Suprapubic skin (tissue), 4 donors: ENCODE data around the gene AKR1E2. TPM values are rescaled to one million over a fixed set of nuclear protein-coding genes. Genes with fewer than 3 reads are reported as not detected.

Source experiments
- DNase-seq, 2 donors: peaks; one replicate each; pipeline ENCODE4 v3.0.0-alpha.2; 2019; ENCODE audit warnings: low spot score in 2 of 2
- H3K27ac ChIP-seq: fragments of 200-600 bp; sonication (generic); one replicate; pipeline ENCODE4 v1.5.1; 2019
- H3K27me3 ChIP-seq: fragments of 200-600 bp; sonication (generic); one replicate; pipeline ENCODE4 v1.5.1; 2019
- H3K36me3 ChIP-seq: fragments of 200-600 bp; sonication (generic); one replicate; pipeline ENCODE4 v1.5.1; 2019
- H3K4me1 ChIP-seq: fragments of 200-600 bp; sonication (generic); one replicate; pipeline ENCODE4 v1.5.1; 2019
- H3K4me3 ChIP-seq: fragments of 200-600 bp; sonication (generic); one replicate; pipeline ENCODE4 v1.5.1; 2019; ENCODE audit warnings: mild to moderate bottlenecking
- H3K9me3 ChIP-seq: fragments of 200-600 bp; sonication (generic); one replicate; pipeline ENCODE4 v1.5.1; 2019
- EP300 ChIP-seq: sonication (generic); formaldehyde crosslinking; IDR thresholded peaks from one replicate; pipeline ENCODE4 v1.6.1; 2017; ENCODE audit warnings: antibody characterized with exemption
- POLR2A ChIP-seq, 2 donors: fragments of 450-650 bp; IDR thresholded peaks; one replicate each; pipeline ENCODE4 v1.6.1; 2017; ENCODE audit warnings: antibody characterized with exemption in 2 of 2, mild to moderate bottlenecking in 2 of 2, moderate library complexity in 2 of 2
- POLR2AphosphoS5 ChIP-seq, 3 donors: sonication (generic); formaldehyde crosslinking; IDR thresholded peaks; one replicate each; pipeline ENCODE4 v1.6.1; 2017; ENCODE audit warnings: antibody characterized with exemption in 3 of 3
- WGBS: methylation state at CpG from one replicate; pipeline ENCODE4 v1.1.5; 2018; 5-methylcytosine and 5-hydroxymethylcytosine counted together
- total RNA-seq, 4 donors: library from RNA; depleted of rRNA; stranded (reverse); fragments of >200 nt; gene quantifications; one replicate each; pipeline ENCODE4 v1.1.0, GENCODE V29; 2016
- TF ChIP-seq, protein P1 (sequence below), 2 donors: fragments of 200-600 bp in 1 of 2; fragments of 450-650 bp in 1 of 2; sonication (generic) in 1 of 2; IDR thresholded peaks; one replicate each; pipeline ENCODE4 v1.5.1; 2016 to 2019; ENCODE audit warnings: antibody characterized with exemption in 2 of 2, mild to moderate bottlenecking in 1 of 2, moderate library complexity in 1 of 2

Gene AKR1E2
- total RNA-seq, 4 donors from 2014 or later: 1.9 to 6.7 (median 4.3) TPM

DNA sequence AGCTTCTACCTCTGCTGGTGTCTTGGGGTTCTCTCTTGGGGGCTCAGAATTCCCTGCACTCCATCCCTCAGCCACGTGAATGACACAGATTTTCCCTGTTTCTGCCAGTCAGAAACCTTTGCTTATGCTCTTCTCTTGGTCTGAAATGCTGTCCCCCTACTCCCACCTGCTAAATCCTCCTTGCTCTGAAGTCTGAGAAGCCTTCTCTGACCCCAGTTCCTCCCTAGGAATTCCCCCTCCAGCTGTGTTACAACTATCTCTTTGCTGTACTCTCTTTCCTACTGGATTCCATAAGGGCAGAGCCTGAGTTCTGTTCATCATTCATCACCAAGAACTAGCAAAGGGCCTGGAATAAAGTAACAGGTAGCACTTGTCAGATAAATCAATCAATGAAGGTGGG lies 33.6 kb upstream of the AKR1E2 start:
- no peak overlapping the region for H3K4me3 ChIP-seq
- DNase-seq: no peak
- H3K27ac ChIP-seq: no peak overlapping the region
- H3K27me3 ChIP-seq: no peaks in the 10 kb centered on the region
- TF ChIP-seq EP300: no peak
- TF ChIP-seq, protein P1, sequence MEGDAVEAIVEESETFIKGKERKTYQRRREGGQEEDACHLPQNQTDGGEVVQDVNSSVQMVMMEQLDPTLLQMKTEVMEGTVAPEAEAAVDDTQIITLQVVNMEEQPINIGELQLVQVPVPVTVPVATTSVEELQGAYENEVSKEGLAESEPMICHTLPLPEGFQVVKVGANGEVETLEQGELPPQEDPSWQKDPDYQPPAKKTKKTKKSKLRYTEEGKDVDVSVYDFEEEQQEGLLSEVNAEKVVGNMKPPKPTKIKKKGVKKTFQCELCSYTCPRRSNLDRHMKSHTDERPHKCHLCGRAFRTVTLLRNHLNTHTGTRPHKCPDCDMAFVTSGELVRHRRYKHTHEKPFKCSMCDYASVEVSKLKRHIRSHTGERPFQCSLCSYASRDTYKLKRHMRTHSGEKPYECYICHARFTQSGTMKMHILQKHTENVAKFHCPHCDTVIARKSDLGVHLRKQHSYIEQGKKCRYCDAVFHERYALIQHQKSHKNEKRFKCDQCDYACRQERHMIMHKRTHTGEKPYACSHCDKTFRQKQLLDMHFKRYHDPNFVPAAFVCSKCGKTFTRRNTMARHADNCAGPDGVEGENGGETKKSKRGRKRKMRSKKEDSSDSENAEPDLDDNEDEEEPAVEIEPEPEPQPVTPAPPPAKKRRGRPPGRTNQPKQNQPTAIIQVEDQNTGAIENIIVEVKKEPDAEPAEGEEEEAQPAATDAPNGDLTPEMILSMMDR (IDR thresholded peaks at IDR 0.05): no peak
- TF ChIP-seq POLR2A (IDR thresholded peaks at IDR 0.05): no peak
- no peak for TF ChIP-seq POLR2AphosphoS5 (IDR thresholded peaks at IDR 0.05)
- no peaks in the 10 kb centered on the region for H3K9me3 ChIP-seq
- no peaks in the 10 kb centered on the region for H3K4me1 ChIP-seq
- WGBS: 89% methylated on average over 1 of the region's 1 CpG
- no peaks in the 10 kb centered on the region for H3K36me3 ChIP-seq

DNA sequence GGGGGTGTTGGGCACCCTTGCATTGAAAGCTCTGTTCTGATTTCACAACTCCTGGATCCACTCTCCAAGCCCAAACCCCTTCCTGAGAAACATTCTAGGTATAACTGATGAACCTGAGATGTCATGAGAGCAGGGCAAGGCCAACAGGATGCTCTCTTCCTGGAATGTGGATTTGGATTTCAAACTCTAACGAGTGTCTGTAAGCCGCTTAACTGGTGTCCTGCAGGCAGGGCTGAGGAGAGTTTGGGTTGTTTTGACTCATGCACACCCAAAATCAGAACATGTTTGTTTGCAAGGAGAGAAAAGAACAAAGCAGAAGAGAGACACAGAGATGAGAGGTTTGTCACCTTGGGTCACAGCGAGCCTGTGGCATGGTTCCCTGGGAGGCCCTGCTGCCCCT lies 24.6 kb upstream of the AKR1E2 start:
- H3K4me3 ChIP-seq: no peak overlapping the region
- 90% methylated on average over 3 of the region's 3 CpGs for WGBS
- TF ChIP-seq, protein P1 (IDR thresholded peaks at IDR 0.05): no peak
- TF ChIP-seq EP300: no peak
- no peak for TF ChIP-seq POLR2AphosphoS5 (IDR thresholded peaks at IDR 0.05)
- TF ChIP-seq POLR2A (IDR thresholded peaks at IDR 0.05): no peak
- H3K27ac ChIP-seq: no peak overlapping the region
- no peaks in the 10 kb centered on the region for H3K9me3 ChIP-seq
- DNase-seq: no peak
- no peaks in the 10 kb centered on the region for H3K27me3 ChIP-seq
- H3K4me1 ChIP-seq: no peaks in the 10 kb centered on the region
- no peaks in the 10 kb centered on the region for H3K36me3 ChIP-seq

DNA sequence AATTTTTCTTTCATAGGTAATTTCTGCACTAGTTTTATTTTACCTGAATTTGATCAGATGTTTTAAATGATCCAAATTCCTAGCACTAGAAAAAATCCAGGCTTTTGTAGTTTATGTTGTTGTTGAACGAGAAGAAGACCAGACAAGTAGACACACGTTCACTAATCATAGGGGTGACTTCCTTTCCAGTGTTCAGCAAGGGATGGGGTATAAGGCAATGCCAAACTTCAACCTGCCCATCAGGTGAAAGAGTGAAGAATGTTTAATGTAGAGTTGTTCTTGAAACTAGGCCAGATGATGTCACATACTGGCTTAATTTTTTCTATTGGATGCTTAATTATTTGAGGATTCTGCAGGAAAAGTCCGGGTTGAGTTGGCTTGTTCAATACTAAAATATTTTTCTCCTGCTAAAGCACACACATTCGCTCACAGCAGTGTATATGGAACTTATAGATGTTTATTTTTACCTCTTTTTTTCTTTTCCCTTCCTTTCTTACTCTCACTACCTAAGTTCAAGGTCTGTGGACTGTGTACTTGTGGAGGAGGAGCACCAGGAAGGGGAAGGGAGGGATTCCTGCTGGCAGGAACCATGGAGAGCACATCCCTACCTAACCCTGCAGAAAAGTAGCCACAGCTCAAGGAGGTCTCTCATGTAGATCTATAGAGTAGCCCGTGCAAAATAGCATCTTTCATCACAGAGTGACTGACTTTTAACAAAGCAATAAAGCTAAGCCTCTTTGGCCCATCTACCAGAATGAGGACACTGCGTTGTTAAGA lies 23.1 kb upstream of the AKR1E2 start:
- H3K4me3 ChIP-seq: no peak overlapping the region
- H3K36me3 ChIP-seq: no peaks in the 10 kb centered on the region
- H3K27me3 ChIP-seq: no peaks in the 10 kb centered on the region
- H3K9me3 ChIP-seq: no peaks in the 10 kb centered on the region
- WGBS: 63% methylated on average over 6 of the region's 6 CpGs
- H3K27ac ChIP-seq: no peak overlapping the region
- TF ChIP-seq POLR2A (IDR thresholded peaks at IDR 0.05): no peak
- no peak for DNase-seq
- no peaks in the 10 kb centered on the region for H3K4me1 ChIP-seq

DNA sequence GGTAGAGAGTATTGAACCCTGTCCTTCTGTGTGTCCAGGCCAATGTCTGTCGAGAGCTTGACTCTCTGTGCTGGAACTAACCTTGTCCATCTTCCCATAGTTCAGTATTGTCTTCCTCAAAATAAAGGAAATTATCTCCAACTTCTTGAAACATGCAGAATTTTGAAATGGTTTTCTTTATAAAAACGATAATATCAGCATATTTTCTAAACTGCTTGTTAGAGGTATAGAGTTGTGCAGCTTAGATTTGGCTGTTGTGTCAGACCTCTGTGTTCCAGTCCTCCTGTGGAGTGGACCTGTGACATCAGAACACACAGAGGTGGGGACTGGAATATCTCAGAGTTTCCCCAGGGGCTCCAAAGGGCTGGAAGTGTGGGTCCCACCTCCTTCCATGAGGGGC lies 22.2 kb upstream of the AKR1E2 start:
- no peaks in the 10 kb centered on the region for H3K4me1 ChIP-seq
- H3K27ac ChIP-seq: no peak overlapping the region
- no peak for TF ChIP-seq POLR2A (IDR thresholded peaks at IDR 0.05)
- 81% methylated on average over 2 of the region's 2 CpGs for WGBS
- H3K27me3 ChIP-seq: no peaks in the 10 kb centered on the region
- no peaks in the 10 kb centered on the region for H3K9me3 ChIP-seq
- H3K36me3 ChIP-seq: no peaks in the 10 kb centered on the region
- no peak overlapping the region for H3K4me3 ChIP-seq
- no peak for DNase-seq

DNA sequence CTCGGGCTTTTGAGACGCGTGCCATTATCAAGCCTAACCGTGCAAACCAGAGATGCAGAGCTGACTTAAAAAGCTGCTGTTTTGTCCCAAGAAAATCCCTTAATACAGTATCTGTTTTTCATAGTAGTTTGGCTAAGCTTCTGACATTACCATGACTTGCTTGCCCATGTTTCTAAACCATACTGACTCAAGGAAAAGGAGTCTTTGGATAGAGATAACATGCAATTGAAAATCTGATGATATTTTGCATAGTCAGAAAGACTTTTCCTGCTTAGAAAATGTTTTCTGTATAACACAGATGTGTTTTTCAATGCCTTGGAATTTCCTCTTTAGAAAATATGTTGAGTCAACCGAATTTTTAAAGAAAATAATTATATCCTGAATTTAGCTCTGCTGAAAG lies 21.5 kb upstream of the AKR1E2 start:
- H3K27ac ChIP-seq: no peak overlapping the region
- no peaks in the 10 kb centered on the region for H3K4me1 ChIP-seq
- no peak for DNase-seq
- no peaks in the 10 kb centered on the region for H3K36me3 ChIP-seq
- H3K9me3 ChIP-seq: no peaks in the 10 kb centered on the region
- no peak overlapping the region for H3K4me3 ChIP-seq
- H3K27me3 ChIP-seq: no peaks in the 10 kb centered on the region
- whole genome bisulfite sequencing: 61% methylated on average over 5 of the region's 5 CpGs
- no peak for TF ChIP-seq POLR2AphosphoS5 (IDR thresholded peaks at IDR 0.05)
- TF ChIP-seq, protein P1 (IDR thresholded peaks at IDR 0.05): no peak
- TF ChIP-seq POLR2A (IDR thresholded peaks at IDR 0.05): no peak
- no peak for TF ChIP-seq EP300

DNA sequence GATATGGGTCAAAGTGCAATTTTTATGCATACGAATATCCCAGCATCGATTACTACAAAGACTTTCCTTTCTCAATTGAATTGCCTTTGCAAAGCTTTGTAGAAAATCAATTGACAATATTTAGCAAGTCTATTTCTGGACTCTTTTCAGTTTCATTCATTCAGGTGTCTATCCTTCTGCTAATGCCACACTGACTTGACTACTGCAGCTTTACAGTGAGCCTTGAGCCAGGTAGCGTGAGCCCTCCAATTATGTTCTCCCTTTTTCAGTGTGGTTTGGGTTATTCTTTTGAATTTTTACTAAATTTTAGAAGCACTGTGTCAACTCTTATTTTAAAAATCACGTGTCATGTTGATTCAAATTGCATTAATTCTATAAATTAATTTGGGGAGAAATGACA lies 19.5 kb upstream of the AKR1E2 start:
- Histone ChIP-seq H3K36me3 (no peaks in the 10 kb centered on the region), H3K27ac (no peak overlapping the region), H3K9me3 (no peaks in the 10 kb centered on the region), H3K27me3 (no peaks in the 10 kb centered on the region), H3K4me1 (no peaks in the 10 kb centered on the region), H3K4me3 (no peak overlapping the region)
- no peak for TF ChIP-seq POLR2A (IDR thresholded peaks at IDR 0.05)
- TF ChIP-seq POLR2AphosphoS5 (IDR thresholded peaks at IDR 0.05): no peak
- no peak for DNase-seq
- WGBS: 91% methylated on average over 4 of the region's 4 CpGs
